ENCODE data around the gene TMCO4.

DNA sequence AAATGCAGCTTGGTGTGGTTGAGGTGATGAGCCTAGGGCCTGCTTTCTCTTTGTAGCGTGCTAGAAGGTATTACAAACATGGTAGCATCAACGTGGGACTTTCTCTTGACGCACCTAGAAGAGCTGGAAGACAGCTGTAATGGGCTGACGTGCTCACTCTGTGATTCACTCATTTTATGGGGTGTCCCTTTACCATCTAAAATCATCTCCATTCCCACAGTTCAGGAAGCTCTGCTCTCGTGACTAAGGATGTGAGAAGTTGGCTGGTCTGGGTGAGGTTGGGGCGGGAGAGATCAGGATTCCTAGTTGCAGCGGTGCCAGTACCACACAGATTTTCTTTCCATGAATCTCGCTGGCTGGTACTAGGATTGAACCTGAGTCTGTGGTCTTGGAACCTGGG, 130.8 kb downstream of the TMCO4 start:
- TF ChIP-seq, protein P1, sequence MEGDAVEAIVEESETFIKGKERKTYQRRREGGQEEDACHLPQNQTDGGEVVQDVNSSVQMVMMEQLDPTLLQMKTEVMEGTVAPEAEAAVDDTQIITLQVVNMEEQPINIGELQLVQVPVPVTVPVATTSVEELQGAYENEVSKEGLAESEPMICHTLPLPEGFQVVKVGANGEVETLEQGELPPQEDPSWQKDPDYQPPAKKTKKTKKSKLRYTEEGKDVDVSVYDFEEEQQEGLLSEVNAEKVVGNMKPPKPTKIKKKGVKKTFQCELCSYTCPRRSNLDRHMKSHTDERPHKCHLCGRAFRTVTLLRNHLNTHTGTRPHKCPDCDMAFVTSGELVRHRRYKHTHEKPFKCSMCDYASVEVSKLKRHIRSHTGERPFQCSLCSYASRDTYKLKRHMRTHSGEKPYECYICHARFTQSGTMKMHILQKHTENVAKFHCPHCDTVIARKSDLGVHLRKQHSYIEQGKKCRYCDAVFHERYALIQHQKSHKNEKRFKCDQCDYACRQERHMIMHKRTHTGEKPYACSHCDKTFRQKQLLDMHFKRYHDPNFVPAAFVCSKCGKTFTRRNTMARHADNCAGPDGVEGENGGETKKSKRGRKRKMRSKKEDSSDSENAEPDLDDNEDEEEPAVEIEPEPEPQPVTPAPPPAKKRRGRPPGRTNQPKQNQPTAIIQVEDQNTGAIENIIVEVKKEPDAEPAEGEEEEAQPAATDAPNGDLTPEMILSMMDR (conservative IDR thresholded peaks at IDR 0.05; ENCODE audit: low read depth, low read length), result no peak
- TF ChIP-seq EZH2 (IDR thresholded peaks at IDR 0.05; ENCODE audit: low read length, unreplicated experiment) (no peak), EZH2phosphoT487 (IDR thresholded peaks at IDR 0.05; ENCODE audit: borderline replicate concordance, low read length) (no peak)
